GM23338 (cell line): ENCODE data around the gene AK9. TPM values are rescaled to one million over a fixed set of nuclear protein-coding genes. Genes with fewer than 3 reads are reported as not detected.

Experiments used
- ATAC-seq: fragments of 200-7000 bp; cut with Tn5 transposase; 3 replicates; pipeline ENCODE4 v1.9.1; 2020
- DNase-seq: peaks from one replicate; pipeline ENCODE4 v3.0.0-alpha.2; 2015; ENCODE audit warnings: low spot score
- H2AFZ ChIP-seq: fragments of 200-600 bp; sonication (generic); 2 replicates; pipeline ENCODE4 v1.8.0; 2016; ENCODE audit warnings: antibody characterized with exemption, mild to moderate bottlenecking, moderate library complexity
- H3F3A ChIP-seq: fragments of 200-600 bp; sonication (generic); replicated peaks from 2 replicates; pipeline ENCODE4 v1.8.0; 2017; ENCODE audit warnings: antibody characterized with exemption, mixed run types, low read depth
- H3K27ac ChIP-seq: fragments of 200-600 bp; sonication (generic); 2 replicates; pipeline ENCODE4 v1.6.1; 2016; ENCODE audit warnings: low read depth
- H3K27me3 ChIP-seq: fragments of 200-600 bp; sonication (generic); 2 replicates; pipeline ENCODE4 v1.8.0; 2016; ENCODE audit warnings: mild to moderate bottlenecking, mixed run types, moderate library complexity; ENCODE audit not compliant: insufficient read depth
- H3K36me3 ChIP-seq: fragments of 200-600 bp; sonication (generic); 2 replicates; pipeline ENCODE4 v1.8.0; 2016; ENCODE audit warnings: mild to moderate bottlenecking; ENCODE audit not compliant: insufficient read depth
- H3K4me1 ChIP-seq: fragments of 200-600 bp; sonication (generic); 2 replicates; pipeline ENCODE4 v1.8.0; 2016; ENCODE audit warnings: mild to moderate bottlenecking, moderate library complexity; ENCODE audit not compliant: insufficient read depth
- H3K4me2 ChIP-seq: fragments of 200-600 bp; sonication (generic); 2 replicates; pipeline ENCODE4 v1.7.1; 2017; ENCODE audit warnings: mixed run types
- H3K4me3 ChIP-seq: fragments of 200-600 bp; sonication (generic); 2 replicates; pipeline ENCODE4 v1.6.1; 2016; ENCODE audit warnings: mixed run types
- H3K79me2 ChIP-seq: fragments of 200-600 bp; sonication (generic); replicated peaks from 2 replicates; pipeline ENCODE4 v1.8.0; 2017; ENCODE audit warnings: mild to moderate bottlenecking; ENCODE audit not compliant: insufficient read depth
- H3K9me2 ChIP-seq: fragments of 200-600 bp; sonication (generic); 2 replicates; pipeline ENCODE4 v1.8.0; 2017; ENCODE audit not compliant: insufficient read depth
- H4K20me1 ChIP-seq: fragments of 200-600 bp; sonication (generic); replicated peaks from 2 replicates; pipeline ENCODE4 v1.8.0; 2017; ENCODE audit warnings: mild to moderate bottlenecking; ENCODE audit not compliant: insufficient read depth
- H3K27ac Mint-ChIP-seq: 2 replicates; pipeline ENCODE4 v1.8.0; 2020; ENCODE audit warnings: inconsistent platforms, mild to moderate bottlenecking, moderate library complexity, mixed read lengths
- H3K27me3 Mint-ChIP-seq: 3 replicates; pipeline ENCODE4 v1.8.0; 2022; ENCODE audit warnings: low read depth, mild to moderate bottlenecking, moderate library complexity, mixed read lengths, inconsistent platforms; ENCODE audit not compliant: insufficient read depth, poor library complexity
- H3K36me3 Mint-ChIP-seq: 3 replicates; pipeline ENCODE4 v1.8.0; 2021; ENCODE audit warnings: low read depth, mild to moderate bottlenecking, inconsistent platforms, moderate library complexity, mixed read lengths
- H3K4me1 Mint-ChIP-seq: 3 replicates; pipeline ENCODE4 v1.8.0; 2020; ENCODE audit warnings: mild to moderate bottlenecking, inconsistent platforms, mixed read lengths
- H3K4me3 Mint-ChIP-seq: 3 replicates; pipeline ENCODE4 v1.8.0; 2021; ENCODE audit warnings: moderate library complexity, mild to moderate bottlenecking, inconsistent platforms, mixed read lengths
- H3K9me3 Mint-ChIP-seq: 3 replicates; pipeline ENCODE4 v1.8.0; 2020; ENCODE audit warnings: moderate library complexity, mild to moderate bottlenecking, inconsistent platforms, mixed read lengths
- CREB1 ChIP-seq: fragments of 250-450 bp; sonication (Bioruptor Pico); IDR thresholded peaks from 2 replicates; pipeline ENCODE4 v1.5.0; 2020; ENCODE audit warnings: low read depth, mild to moderate bottlenecking, moderate library complexity
- CTCF ChIP-seq, 2 experiments: fragments of 200-600 bp in 1 of 2; sonication (generic) in 1 of 2; conservative IDR thresholded peaks; 2 replicates each; pipeline versions ENCODE4 v1.5.1 to v1.6.1; 2016 to 2017; ENCODE audit warnings: antibody characterized with exemption in 2 of 2, low read depth in 2 of 2, mild to moderate bottlenecking in 2 of 2, moderate library complexity in 1 of 2
- ETS1 ChIP-seq: IDR thresholded peaks from 2 replicates; pipeline ENCODE4 v1.6.1; 2016; ENCODE audit warnings: antibody characterized with exemption
- EZH2 ChIP-seq: fragments of 200-600 bp; sonication (generic); IDR thresholded peaks from one replicate; pipeline ENCODE4 v1.8.0; 2017; ENCODE audit warnings: antibody characterized with exemption, mild to moderate bottlenecking, low read depth; ENCODE audit not compliant: unreplicated experiment
- EZH2phosphoT487 ChIP-seq: fragments of 200-600 bp; sonication (generic); IDR thresholded peaks from one replicate; pipeline ENCODE4 v1.8.1; 2018; ENCODE audit warnings: antibody characterized with exemption; ENCODE audit not compliant: unreplicated experiment
- JUNB ChIP-seq: IDR thresholded peaks from one replicate; pipeline ENCODE4 v1.6.1; 2016; ENCODE audit warnings: antibody characterized with exemption; ENCODE audit not compliant: unreplicated experiment
- NANOG ChIP-seq: IDR thresholded peaks from 2 replicates; pipeline ENCODE4 v1.6.1; 2016; ENCODE audit warnings: antibody characterized with exemption, borderline replicate concordance
- POLR2AphosphoS5 ChIP-seq: IDR thresholded peaks from 2 replicates; pipeline ENCODE4 v1.6.1; 2016; ENCODE audit warnings: antibody characterized with exemption, low read depth
- REST ChIP-seq: IDR thresholded peaks from one replicate; pipeline ENCODE4 v1.6.1; 2018; ENCODE audit warnings: antibody characterized with exemption; ENCODE audit not compliant: unreplicated experiment
- STAT1 ChIP-seq: IDR thresholded peaks from one replicate; pipeline ENCODE4 v1.6.1; 2016; ENCODE audit warnings: antibody characterized with exemption; ENCODE audit not compliant: unreplicated experiment
- ZNF114 ChIP-seq: fragments of 250-450 bp; sonication (Bioruptor Pico); IDR thresholded peaks from 2 replicates; pipeline ENCODE4 v1.5.0; 2020; ENCODE audit warnings: mild to moderate bottlenecking, moderate library complexity
- ZNF331 ChIP-seq: fragments of 250-450 bp; sonication (Bioruptor Pico); IDR thresholded peaks from 2 replicates; pipeline ENCODE4 v1.5.0; 2020; ENCODE audit warnings: low read depth, mild to moderate bottlenecking, moderate library complexity
- ZNF462 ChIP-seq: fragments of 250-450 bp; sonication (Bioruptor Pico); IDR thresholded peaks from 2 replicates; pipeline ENCODE4 v1.5.0; 2020; ENCODE audit warnings: mild to moderate bottlenecking, moderate library complexity
- polyA plus RNA-seq: library from polyadenylated mRNA; unstranded; fragments of >200 nt; fragmentation: Nextera tagmentation; extraction: Ambion mirVana; gene quantifications from 2 replicates; pipeline ENCODE4 v1.2.1, GENCODE V29; 2016
- total RNA-seq: library from RNA; depleted of rRNA; stranded (reverse); fragments of >200 nt; shearing (Covaris generic); gene quantifications from 2 replicates; pipeline ENCODE4 v1.2.3, GENCODE V29; 2014

The AK9 gene
- total and polyA plus RNA-seq, 2 experiments from 2014 or later = 2.0 to 6.4 TPM

- no peaks in the 10 kb centered on the region for H3K9me2 ChIP-seq
- H4K20me1 ChIP-seq = peaks cover 31% of the 10 kb centered on the region
- Mint-ChIP-seq H3K27me3 (peaks cover 3% of the 10 kb centered on the region), H3K4me3 (no peak overlapping the region), H3K27ac (no peak overlapping the region), H3K9me3 (no peaks in the 10 kb centered on the region), H3K4me1 (peaks cover 5% of the 10 kb centered on the region; the same call in 2 of the 3 replicates), H3K36me3 (peaks cover 87% of the 10 kb centered on the region)
- H3F3A ChIP-seq = no peaks in the 10 kb centered on the region
- no peak overlapping the region for H3K4me3 ChIP-seq
- H3K79me2 ChIP-seq = peaks cover 51% of the 10 kb centered on the region
- no peaks in the 10 kb centered on the region for H3K27me3 ChIP-seq
- ATAC-seq = no peak
- no peak overlapping the region for H2AFZ ChIP-seq
- peaks cover 47% of the 10 kb centered on the region for H3K36me3 ChIP-seq
- TF ChIP-seq REST (no peak), STAT1 (no peak), ZNF331 (CRISPR knock-in tag) (no peak), EZH2 (no peak), EZH2phosphoT487 (no peak), JUNB (no peak), POLR2AphosphoS5 (no peak), CTCF (conservative IDR thresholded peaks at IDR 0.05; ENCODE audit: low read depth in 2 of 2) (no peak), NANOG (no peak), ETS1 (no peak), ZNF462 (CRISPR knock-in tag) (no peak), CREB1 (CRISPR knock-in tag) (no peak), ZNF114 (CRISPR knock-in tag) (no peak)
- H3K4me1 ChIP-seq = peaks cover 8% of the 10 kb centered on the region; the same call in 1 of the 2 replicates
- no peak overlapping the region for H3K4me2 ChIP-seq
- DNase-seq = no peak
- no peak overlapping the region for H3K27ac ChIP-seq
Measured at GRCh38 chr6:109473120-109473519, 217.9 kb downstream of the AK9 start.
